Osteoblast (primary cell): ENCODE measurements around the gene PKP3. TPM values are rescaled to one million over a fixed set of nuclear protein-coding genes. Genes with fewer than 3 reads are reported as not detected.

Experiments
- DNase-seq: peaks from one replicate; pipeline ENCODE4 v3.0.0; 2011; ENCODE audit warnings: low spot score, mixed read lengths; ENCODE audit not compliant: insufficient read length; ENCODE audit errors: missing footprints
- H2AFZ ChIP-seq: 2 replicates; pipeline ENCODE4 v1.6.0; 2011; ENCODE audit warnings: mild to moderate bottlenecking, low read length
- H3K27ac ChIP-seq: 2 replicates; pipeline ENCODE4 v1.5.1; 2011; ENCODE audit warnings: mild to moderate bottlenecking, low read depth, low read length, moderate library complexity
- H3K27me3 ChIP-seq: 2 replicates; pipeline ENCODE4 v1.6.0; 2012; ENCODE audit warnings: mild to moderate bottlenecking, control low read depth, inconsistent platforms, low read length, moderate library complexity; ENCODE audit not compliant: insufficient read depth
- H3K36me3 ChIP-seq: 2 replicates; pipeline ENCODE4 v1.5.1; 2011; ENCODE audit warnings: mild to moderate bottlenecking, low read length, control low read depth, moderate library complexity; ENCODE audit not compliant: insufficient read depth
- H3K4me1 ChIP-seq: 2 replicates; pipeline ENCODE4 v1.5.1; 2011; ENCODE audit warnings: mild to moderate bottlenecking, low read length, control low read depth, moderate library complexity; ENCODE audit not compliant: insufficient read depth
- H3K4me2 ChIP-seq: 2 replicates; pipeline ENCODE4 v1.6.0; 2011; ENCODE audit warnings: mild to moderate bottlenecking, low read length; ENCODE audit not compliant: insufficient read depth
- H3K4me3 ChIP-seq: fragments of 200-600 bp; sonication (generic); 3 replicates; pipeline ENCODE4 v1.5.1; 2012; ENCODE audit warnings: mild to moderate bottlenecking, low read length, inconsistent platforms; ENCODE audit not compliant: insufficient read depth
- H3K79me2 ChIP-seq: 2 replicates; pipeline ENCODE4 v1.6.0; 2012; ENCODE audit warnings: mild to moderate bottlenecking, low read length, control low read depth, inconsistent platforms; ENCODE audit not compliant: insufficient read depth
- H3K9me3 ChIP-seq: 2 replicates; pipeline ENCODE4 v1.5.1; 2011; ENCODE audit warnings: low read depth, low read length, control low read depth
- H4K20me1 ChIP-seq: 2 replicates; pipeline ENCODE4 v1.6.0; 2012; ENCODE audit warnings: mild to moderate bottlenecking, low read length, control low read depth; ENCODE audit not compliant: insufficient read depth
- CTCF ChIP-seq: IDR thresholded peaks from 2 replicates; pipeline ENCODE4 v1.5.1; 2011; ENCODE audit warnings: mild to moderate bottlenecking, low read depth, low read length, moderate library complexity; ENCODE audit errors: extremely low read depth
- total RNA-seq: library from RNA; depleted of rRNA; stranded (reverse); fragments of >200 nt; gene quantifications from 2 replicates; pipeline ENCODE4 v1.2.3, GENCODE V29; 2012

The PKP3 gene
- total RNA-seq, 1 donor = 2.5 TPM

- DNase-seq = peak; percentile 83
- Histone ChIP-seq H3K79me2 (no peaks in the 10 kb centered on the region), H2AFZ (no peak overlapping the region), H3K27ac (no peak overlapping the region), H3K4me3 (no peak overlapping the region), H3K36me3 (no peaks in the 10 kb centered on the region), H3K4me2 (no peak overlapping the region), H3K4me1 (no peaks in the 10 kb centered on the region), H3K27me3 (no peaks in the 10 kb centered on the region), H4K20me1 (no peaks in the 10 kb centered on the region), H3K9me3 (no peaks in the 10 kb centered on the region)
- TF ChIP-seq CTCF = no peak
Observed at GRCh38 chr11:380491-380890, 13.5 kb upstream of the PKP3 start.

GRCh38 chr11:380996-381395, 13.0 kb upstream of the PKP3 start:
- TF ChIP-seq CTCF = no peak
- no peak overlapping the region for H3K27ac ChIP-seq
- no peaks in the 10 kb centered on the region for H3K79me2 ChIP-seq
- H3K4me3 ChIP-seq = no peak overlapping the region
- H4K20me1 ChIP-seq = no peaks in the 10 kb centered on the region
- no peak overlapping the region for H3K4me2 ChIP-seq
- H3K4me1 ChIP-seq = no peaks in the 10 kb centered on the region
- no peaks in the 10 kb centered on the region for H3K36me3 ChIP-seq
- H3K9me3 ChIP-seq = no peaks in the 10 kb centered on the region
- H2AFZ ChIP-seq = no peak overlapping the region
- no peaks in the 10 kb centered on the region for H3K27me3 ChIP-seq
- DNase-seq = peak; percentile 89

GRCh38 chr11:381501-382072, 12.4 kb upstream of the PKP3 start:
- Histone ChIP-seq H3K36me3 (no peaks in the 10 kb centered on the region), H3K4me2 (no peak overlapping the region), H3K9me3 (peaks cover 4% of the 10 kb centered on the region), H3K4me3 (no peak overlapping the region), H4K20me1 (no peaks in the 10 kb centered on the region), H3K27ac (no peak overlapping the region), H3K79me2 (no peaks in the 10 kb centered on the region), H2AFZ (no peak overlapping the region), H3K27me3 (no peaks in the 10 kb centered on the region), H3K4me1 (no peaks in the 10 kb centered on the region)
- TF ChIP-seq CTCF = no peak
- DNase-seq = no peak

- H3K27ac ChIP-seq = no peak overlapping the region
- H3K4me3 ChIP-seq = no peak overlapping the region
- no peaks in the 10 kb centered on the region for H3K4me1 ChIP-seq
- no peaks in the 10 kb centered on the region for H4K20me1 ChIP-seq
- no peak overlapping the region for H3K4me2 ChIP-seq
- no peaks in the 10 kb centered on the region for H3K79me2 ChIP-seq
- peaks cover 4% of the 10 kb centered on the region for H3K9me3 ChIP-seq
- no peaks in the 10 kb centered on the region for H3K36me3 ChIP-seq
- no peak overlapping the region for H2AFZ ChIP-seq
- H3K27me3 ChIP-seq = no peaks in the 10 kb centered on the region
- no peak for DNase-seq
- no peak for TF ChIP-seq CTCF
Observed at GRCh38 chr11:382081-382629, 11.9 kb upstream of the PKP3 start.
